Stimulated activated CD4-positive, alpha-beta T cell treated with anti-CD3 and anti-CD28 coated beads, TNF-alpha, amount 100 ng/mL, for 4 hours (primary cell): ENCODE measurements around the gene TMTC4.

ENCODE experiments used
- DNase-seq, 3 experiments: peaks; one replicate each; pipeline ENCODE4 v3.0.0-alpha.2; 2020; ENCODE audit warnings: low read depth in 3 of 3

Gene TMTC4

GRCh38 chr13:100666124-100666523, 8.5 kb downstream of the TMTC4 start:
- no peak for DNase-seq

GRCh38 chr13:100665403-100665802, 9.2 kb downstream of the TMTC4 start:
- DNase-seq = no peak

DNA sequence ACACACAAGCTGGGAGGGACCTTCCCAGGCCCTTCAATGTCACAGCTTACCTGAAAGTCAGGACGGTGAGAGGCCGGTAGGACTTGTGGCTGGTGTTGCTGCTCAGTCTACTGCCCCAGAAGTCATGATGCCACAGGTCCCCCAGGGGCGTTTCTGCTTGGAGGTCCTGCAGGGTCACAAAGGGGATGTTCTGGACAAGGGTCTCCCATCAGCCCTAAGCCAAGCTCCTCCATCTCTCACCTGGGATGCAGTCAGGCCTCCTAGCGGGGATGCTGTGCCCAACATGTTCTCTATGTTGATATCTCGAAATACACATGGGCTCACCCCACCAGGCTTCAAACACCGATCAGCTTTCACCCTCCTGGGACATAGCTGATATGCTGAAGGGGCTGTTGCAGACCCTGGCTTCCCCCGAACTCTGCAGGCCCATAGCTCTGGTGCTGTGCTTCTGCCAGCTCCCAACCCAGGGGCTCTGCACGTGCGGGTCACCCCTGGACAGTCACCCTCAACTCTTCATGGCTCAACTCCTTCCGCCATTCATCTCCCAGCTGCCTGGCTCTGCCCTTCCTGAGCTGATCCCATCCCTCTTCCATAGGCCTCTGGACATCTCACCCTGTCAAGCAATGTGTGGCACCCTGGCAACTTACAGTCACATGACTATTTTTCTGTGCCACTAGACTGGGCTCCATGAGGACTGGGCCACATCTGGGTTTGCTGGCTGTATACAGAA, 10.3 kb downstream of the TMTC4 start:
- DNase-seq = no peak

GRCh38 chr13:100662468-100663211, 12.0 kb downstream of the TMTC4 start:
- no peak for DNase-seq

DNA sequence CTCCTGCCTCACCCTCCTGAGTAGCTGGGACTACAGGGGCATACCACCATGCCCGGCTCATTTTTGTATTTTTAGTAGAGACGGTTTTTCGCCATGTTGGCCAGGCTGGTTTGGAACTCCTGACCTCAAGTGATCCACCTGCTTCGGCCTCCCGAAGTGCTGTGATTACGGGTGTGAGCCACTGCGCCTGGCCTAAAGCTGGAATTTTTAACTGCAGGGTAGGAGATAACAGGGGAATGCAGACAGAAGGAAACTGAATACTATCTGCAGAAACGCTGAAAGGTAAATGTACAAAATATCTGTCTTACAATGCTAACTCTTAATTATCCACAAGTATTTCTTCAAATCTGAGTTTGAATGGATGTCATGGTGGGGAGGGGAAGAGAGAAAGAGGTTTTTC, 13.8 kb downstream of the TMTC4 start:
- DNase-seq = no peak

- DNase-seq = no peak
Measured at GRCh38 chr13:100659578-100659977, 15.0 kb downstream of the TMTC4 start.

- no peak for DNase-seq
Measured at GRCh38 chr13:100658363-100658762, 16.2 kb downstream of the TMTC4 start.

DNA sequence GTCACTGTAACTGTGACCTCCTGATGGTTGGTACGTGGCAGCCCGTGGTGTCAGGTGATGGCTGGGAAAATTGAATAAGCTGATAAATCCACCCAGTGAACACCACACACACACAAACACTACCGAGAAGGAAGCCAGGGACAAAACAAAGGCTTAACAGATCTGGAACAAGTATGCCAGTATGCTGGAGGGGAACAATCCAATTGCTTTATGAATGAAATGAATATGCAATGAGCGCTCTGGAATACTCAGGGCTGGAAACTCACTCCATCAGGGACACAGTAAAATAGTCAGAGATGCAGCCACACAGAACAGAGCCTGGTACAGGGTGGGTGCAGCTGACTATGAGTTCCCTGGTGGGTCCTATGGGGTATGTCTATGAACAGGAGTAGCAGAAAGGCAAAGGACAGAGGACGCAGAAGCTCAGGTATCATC, 16.7 kb downstream of the TMTC4 start:
- DNase-seq = no peak

DNA sequence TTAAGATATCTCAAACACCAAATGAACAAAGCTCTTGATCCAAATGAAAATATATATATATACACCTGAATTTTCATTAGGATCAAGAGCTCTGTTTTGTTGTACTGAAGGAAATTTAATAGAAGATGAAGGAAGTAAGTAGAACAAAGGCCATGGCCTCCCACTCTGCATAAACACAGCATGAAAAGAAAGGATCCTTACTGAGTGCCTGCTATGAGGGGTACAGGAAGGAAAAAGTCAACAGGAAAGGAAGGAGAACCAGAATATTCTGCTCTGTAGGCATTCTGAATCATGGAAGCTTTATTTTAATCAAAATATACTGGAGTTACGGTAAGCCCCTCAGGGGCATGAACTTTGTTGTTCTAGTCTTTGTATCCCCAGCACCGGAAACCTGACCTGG, 22.1 kb downstream of the TMTC4 start:
- DNase-seq = no peak

DNA sequence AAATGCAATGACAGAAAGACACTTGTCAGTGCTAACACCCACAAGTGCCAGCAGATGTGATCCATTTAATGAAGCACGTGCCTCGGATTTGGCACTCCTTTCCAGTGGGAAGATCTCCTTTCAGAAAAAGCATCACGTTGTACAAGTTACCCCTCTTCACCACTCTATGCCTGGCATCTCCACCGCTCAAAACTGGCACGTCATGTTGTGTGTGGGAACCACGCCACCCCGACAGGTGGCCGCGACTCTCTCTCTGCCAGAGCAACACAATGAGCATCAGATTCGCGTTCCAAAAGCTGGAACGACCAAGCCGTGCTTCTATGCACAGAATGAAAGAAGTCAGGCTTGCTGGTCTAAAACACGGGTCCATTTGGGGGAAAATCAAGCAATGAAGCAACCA, 24.3 kb downstream of the TMTC4 start:
- DNase-seq = no peak

DNA sequence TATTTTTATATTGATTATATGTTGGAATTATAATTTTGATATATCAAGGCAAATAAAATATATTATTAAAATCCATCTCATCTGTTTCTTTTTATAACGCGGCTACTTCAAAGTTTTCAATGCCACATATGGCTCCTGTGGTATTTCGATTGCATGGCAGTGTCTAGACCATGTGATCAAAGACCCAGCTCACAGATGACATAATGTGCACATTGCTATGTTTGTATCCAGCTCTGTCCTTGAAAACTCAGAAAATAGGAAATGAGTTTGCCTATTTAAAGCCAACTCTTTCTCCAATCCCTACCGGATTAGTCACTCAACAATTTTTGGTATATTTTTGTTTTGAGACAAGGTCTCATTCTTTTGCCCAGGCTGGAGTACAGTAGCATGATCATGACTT, 26.2 kb downstream of the TMTC4 start:
- DNase-seq = no peak

DNA sequence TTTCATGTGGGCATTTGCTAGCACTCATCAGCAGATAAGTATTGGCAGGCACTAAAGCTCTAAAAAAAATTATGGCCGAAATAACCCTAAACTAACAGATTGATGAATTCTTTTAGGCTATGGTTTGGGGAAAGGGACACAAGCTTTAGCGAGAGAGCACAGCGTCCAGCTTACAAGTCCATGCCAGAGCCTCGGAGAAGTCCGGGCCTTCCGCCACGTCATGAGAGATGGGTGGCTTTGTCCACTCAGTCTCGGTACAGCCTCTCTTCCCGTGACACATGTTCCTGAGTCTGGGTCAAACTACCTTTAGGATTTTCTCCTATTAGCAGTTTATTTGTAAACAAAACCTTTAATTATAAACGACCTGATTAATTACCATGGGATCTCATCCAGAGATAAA, 27.7 kb downstream of the TMTC4 start:
- DNase-seq = no peak

DNA sequence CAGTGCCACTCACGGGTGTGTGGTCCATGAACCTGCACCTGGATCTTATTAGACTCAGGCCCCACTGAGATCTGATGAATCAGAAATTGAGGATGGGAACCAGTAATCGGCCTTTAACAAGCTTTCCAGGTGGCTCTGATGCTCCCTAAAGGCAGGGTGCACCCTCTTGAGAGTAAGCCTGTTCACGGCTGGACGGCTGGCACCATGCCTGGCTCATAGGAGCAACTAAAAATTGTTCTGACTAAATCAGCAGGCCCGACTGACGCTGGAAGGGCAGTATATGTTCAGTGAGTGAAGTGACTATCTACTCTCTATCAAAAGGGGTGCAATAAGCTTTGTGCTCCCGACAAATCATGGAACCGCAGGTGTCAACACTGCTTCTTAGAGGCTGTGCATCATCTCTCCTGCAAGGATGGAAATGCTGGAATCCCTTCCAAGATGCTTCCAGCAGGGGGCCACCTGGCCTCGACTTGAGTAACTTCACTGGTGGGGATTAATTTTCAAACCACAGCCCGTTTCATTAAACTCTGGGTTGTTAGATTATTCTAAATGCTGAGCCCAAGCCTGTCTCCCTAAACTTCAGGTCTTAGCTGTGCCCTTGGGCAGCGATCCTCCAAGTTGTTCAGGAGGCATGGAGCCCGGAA, 28.4 kb downstream of the TMTC4 start:
- no peak for DNase-seq

- DNase-seq = no peak
Measured at GRCh38 chr13:100645382-100645781, 29.2 kb downstream of the TMTC4 start.

- no peak for DNase-seq
Measured at GRCh38 chr13:100644371-100644770, 30.2 kb downstream of the TMTC4 start.

- no peak for DNase-seq
Measured at GRCh38 chr13:100637796-100638195, 36.8 kb downstream of the TMTC4 start.

- DNase-seq = no peak
Measured at GRCh38 chr13:100637380-100637779, 37.2 kb downstream of the TMTC4 start.

- no peak for DNase-seq
Measured at GRCh38 chr13:100636441-100636840, 38.2 kb downstream of the TMTC4 start.

DNA sequence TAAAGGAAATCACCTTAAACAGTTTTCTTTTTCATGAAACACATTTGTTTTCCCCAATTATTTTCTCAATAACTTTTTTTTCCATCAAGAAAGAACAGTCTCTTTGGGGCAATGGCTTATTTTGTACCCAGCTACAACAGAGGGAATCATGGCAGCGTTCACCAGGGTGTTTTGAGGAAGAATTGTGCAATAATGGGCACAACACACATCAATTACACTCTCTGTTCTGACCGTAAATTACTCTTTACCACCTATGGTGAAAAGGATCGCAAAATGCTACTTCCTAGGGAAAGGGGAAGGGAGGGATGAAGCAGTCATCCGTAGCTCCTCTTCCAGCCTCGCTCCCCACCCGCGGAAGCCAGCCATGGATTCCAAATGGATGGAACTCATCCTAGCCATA, 38.6 kb downstream of the TMTC4 start:
- no peak for DNase-seq

- no peak for DNase-seq
Measured at GRCh38 chr13:100634696-100635095, 39.9 kb downstream of the TMTC4 start.

GRCh38 chr13:100633461-100633860, 41.1 kb downstream of the TMTC4 start:
- no peak for DNase-seq

DNA sequence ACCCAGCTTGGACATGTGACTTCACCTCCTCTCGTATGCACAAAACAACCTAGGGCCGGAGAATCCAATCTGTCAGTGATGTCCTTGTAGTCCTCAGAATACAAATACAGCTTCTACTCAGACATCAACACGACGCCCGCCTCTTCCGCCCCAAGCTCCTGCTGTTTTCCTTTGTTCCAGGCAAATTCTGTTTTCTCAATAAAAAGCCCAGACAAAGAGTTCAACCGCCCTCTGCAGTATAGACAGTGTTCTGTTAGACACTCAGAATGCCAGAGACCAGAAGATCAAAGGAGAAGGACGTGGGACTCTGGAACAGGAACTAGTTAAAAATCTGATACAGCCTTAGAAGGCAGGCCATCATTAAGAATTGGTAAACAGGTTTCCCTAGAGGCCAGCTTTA, 44.0 kb downstream of the TMTC4 start:
- no peak for DNase-seq

- no peak for DNase-seq
Measured at GRCh38 chr13:100627120-100627519, 47.5 kb downstream of the TMTC4 start.
